OCI-LY7 (cell line): Measurements from ENCODE around the gene SYTL3. TPM values are rescaled to one million over a fixed set of nuclear protein-coding genes. Genes with fewer than 3 reads are reported as not detected.

Experiments used
- BruUV-seq: library from RNA; stranded (reverse); fragments of 400-500 nt; replicated peaks from 2 replicates; lab custom pipeline; 2021; lab: Mats Ljungman, UMichigan
- CTCF ChIA-PET: fragments of 300-600 bp; sonication (Branson Sonifier 250); formaldehyde crosslinking; loops from one replicate; lab custom pipeline; 2022; ENCODE audit warnings: antibody characterized with exemption; ENCODE audit not compliant: unreplicated experiment; lab: Charles Lee
- POLR2A ChIA-PET: fragments of 300-600 bp; sonication (Branson Sonifier 250); formaldehyde crosslinking; loops from one replicate; lab custom pipeline; 2022; ENCODE audit warnings: antibody characterized with exemption; lab: Charles Lee
- DNase-seq: peaks from one replicate; pipeline ENCODE4 v3.0.0-alpha.2; 2015; ENCODE audit warnings: low spot score
- H2AFZ ChIP-seq: fragments of 200-600 bp; sonication (generic), shearing (Covaris generic); 2 replicates; pipeline ENCODE4 v1.6.1; 2014; ENCODE audit warnings: mild to moderate bottlenecking, antibody characterized with exemption, low read length, moderate library complexity
- H3K27ac ChIP-seq: fragments of 200-600 bp; sonication (generic); 2 replicates; pipeline ENCODE4 v1.5.1; 2014; ENCODE audit warnings: mixed run types, low read depth, mild to moderate bottlenecking, moderate library complexity, low read length, inconsistent platforms; ENCODE audit not compliant: poor library complexity, severe bottlenecking
- H3K36me3 ChIP-seq: fragments of 200-600 bp; sonication (generic); 2 replicates; pipeline ENCODE4 v1.6.1; 2014; ENCODE audit warnings: mild to moderate bottlenecking, antibody characterized with exemption, low read length, moderate library complexity, mixed read lengths; ENCODE audit not compliant: insufficient read depth
- H3K4me1 ChIP-seq: fragments of 200-600 bp; sonication (generic); 2 replicates; pipeline ENCODE4 v1.5.1; 2014; ENCODE audit warnings: mild to moderate bottlenecking, low read length; ENCODE audit not compliant: insufficient read depth, poor library complexity, severe bottlenecking
- H3K4me2 ChIP-seq: fragments of 200-600 bp; sonication (generic); 2 replicates; pipeline ENCODE4 v1.6.1; 2014; ENCODE audit warnings: mild to moderate bottlenecking, low read length
- H3K4me3 ChIP-seq: fragments of 200-600 bp; sonication (generic); 2 replicates; pipeline ENCODE4 v1.5.1; 2014; ENCODE audit warnings: mild to moderate bottlenecking, low read depth, low read length; ENCODE audit not compliant: poor library complexity, severe bottlenecking
- H3K79me2 ChIP-seq: fragments of 200-600 bp; sonication (generic); 2 replicates; pipeline ENCODE4 v1.6.1; 2016; ENCODE audit warnings: low read depth, mild to moderate bottlenecking, low read length, moderate library complexity, mixed read lengths; ENCODE audit not compliant: insufficient read depth
- H3K9me2 ChIP-seq: fragments of 200-600 bp; sonication (generic); 2 replicates; pipeline ENCODE4 v1.6.1; 2016; ENCODE audit warnings: mild to moderate bottlenecking, low read length, mixed read lengths; ENCODE audit not compliant: insufficient read depth
- H3K9me3 ChIP-seq: fragments of 200-600 bp; sonication (generic); 2 replicates; pipeline ENCODE4 v1.6.1; 2014; ENCODE audit warnings: mild to moderate bottlenecking, mixed run types, low read length, mixed read lengths
- H4K20me1 ChIP-seq: fragments of 200-600 bp; sonication (generic); 2 replicates; pipeline ENCODE4 v1.6.1; 2014; ENCODE audit warnings: mild to moderate bottlenecking, antibody characterized with exemption, low read length, moderate library complexity, mixed read lengths; ENCODE audit not compliant: insufficient read depth
- CTCF ChIP-seq: fragments of 200-600 bp; sonication (generic); conservative IDR thresholded peaks from 2 replicates; pipeline ENCODE4 v1.5.1; 2014; ENCODE audit warnings: mild to moderate bottlenecking, antibody characterized with exemption, low read length, moderate library complexity, mixed read lengths
- EZH2phosphoT487 ChIP-seq: fragments of 200-600 bp; sonication (generic); IDR thresholded peaks from 2 replicates; pipeline ENCODE4 v1.6.1; 2018; ENCODE audit warnings: low read depth, borderline replicate concordance, mild to moderate bottlenecking, mixed run types, antibody characterized with exemption, low read length, moderate library complexity, mixed read lengths
- intact Hi-C: fragments of 100-400 bp; cut with micrococcal nuclease; formaldehyde crosslinking; loops from one replicate; pipeline ENCODE4 v1.10.0; 2022; ENCODE audit not compliant: unreplicated experiment
- total RNA-seq, 2 experiments: library from RNA; depleted of rRNA in 1 of 2; stranded (reverse); fragments of >200 nt in 1 of 2; shearing (Covaris generic) in 1 of 2; gene quantifications; 2 replicates each; pipeline ENCODE4 v1.2.3, GENCODE V29; 2014 to 2022

SYTL3 gene
- total RNA-seq, 2 experiments from 2014 or later: 0.32 to 0.89 TPM

GRCh38 chr6:158606935-158607334 is 42.9 kb upstream of the SYTL3 start:
- Histone ChIP-seq H3K4me1 (no peaks in the 10 kb centered on the region), H3K36me3 (peaks cover 58% of the 10 kb centered on the region), H4K20me1 (no peaks in the 10 kb centered on the region), H3K4me2 (no peak overlapping the region), H3K9me2 (no peaks in the 10 kb centered on the region), H3K79me2 (no peaks in the 10 kb centered on the region), H3K27ac (no peak overlapping the region), H3K4me3 (no peak overlapping the region), H2AFZ (no peak overlapping the region), H3K9me3 (no peaks in the 10 kb centered on the region)
- BruUV-seq: no TSS peak
- no peak for TF ChIP-seq CTCF
- no peak for TF ChIP-seq EZH2phosphoT487
- ChIA-PET POLR2A (no interaction called here), CTCF (no interaction called here)
- DNase-seq: no peak
- intact Hi-C loops: no loop called here

DNA sequence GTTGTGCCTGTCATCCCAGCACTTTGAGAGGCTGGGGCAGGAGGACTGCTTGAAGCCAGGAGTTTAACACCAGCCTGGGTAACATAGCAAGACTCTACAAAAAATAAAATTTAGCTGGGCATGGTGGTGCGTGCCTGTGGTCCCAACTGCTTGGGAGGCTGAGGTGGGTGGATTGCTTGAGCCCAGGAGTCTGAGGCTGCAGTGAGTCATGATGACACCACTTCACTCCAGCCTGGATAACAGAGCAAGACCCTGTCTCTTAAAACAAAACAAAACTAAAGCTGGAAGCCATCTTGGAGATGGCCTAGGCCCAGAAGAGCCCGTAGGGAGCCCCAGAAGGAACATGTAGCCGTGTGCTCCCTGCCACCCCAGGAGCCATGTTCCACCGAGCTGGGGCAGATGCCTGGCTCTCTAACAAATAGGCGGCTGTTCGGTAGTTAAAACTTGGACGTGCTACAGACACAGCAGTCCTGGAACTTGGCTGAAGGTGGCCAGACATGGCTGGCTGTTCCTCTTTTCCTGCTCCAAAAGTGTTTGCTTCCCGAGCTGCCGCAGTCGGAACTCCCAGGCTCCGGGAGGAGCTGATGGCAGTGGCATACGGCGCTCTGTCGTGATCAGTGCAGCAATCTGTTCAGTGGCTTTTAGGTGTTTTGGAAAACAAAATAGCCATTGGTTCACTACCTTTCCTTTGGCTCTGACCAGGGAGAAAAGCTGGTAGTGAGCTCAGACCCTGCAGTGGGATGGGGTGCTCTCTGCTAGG is 42.3 kb upstream of the SYTL3 start:
- BruUV-seq: no TSS peak
- intact Hi-C loops: no loop called here
- H3K4me2 ChIP-seq: no peak overlapping the region

More for the DNA sequence above, 42.3 kb upstream of the SYTL3 start:
- Histone ChIP-seq H3K79me2 (no peaks in the 10 kb centered on the region), H3K4me3 (no peak overlapping the region), H3K27ac (no peak overlapping the region), H4K20me1 (no peaks in the 10 kb centered on the region), H3K9me2 (no peaks in the 10 kb centered on the region), H2AFZ (no peak overlapping the region), H3K4me1 (no peaks in the 10 kb centered on the region), H3K36me3 (peaks cover 55% of the 10 kb centered on the region), H3K9me3 (no peaks in the 10 kb centered on the region)
- TF ChIP-seq CTCF (no peak), EZH2phosphoT487 (no peak)
- ChIA-PET POLR2A (interaction anchor here (0.7 kb wide), 1 partner anchor 439 kb away, joined by 3 read pairs; the partner anchor contains the start of genes GTF2H5 and SERAC1), CTCF (no interaction called here)
- DNase-seq: no peak
